Measurements from ENCODE around the gene FAM221B.

GRCh38 chr9:35858458-35858857 is 29.9 kb upstream of the FAM221B start:
- TF ChIP-seq CTCF (IDR thresholded peaks at IDR 0.05; ENCODE audit: insufficient read depth, low read length, poor library complexity, severe bottlenecking) (no peak), EZH2phosphoT487 (conservative IDR thresholded peaks at IDR 0.05; ENCODE audit: low read length) (no peak)
